Vagina (tissue), 2 donors: ENCODE results near the gene CLDN16. TPM values are rescaled to one million over a fixed set of nuclear protein-coding genes. Genes with fewer than 3 reads are reported as not detected.

Source experiments
- DNase-seq, 2 donors: peaks; one replicate each; pipeline ENCODE4 v3.0.0-alpha.2; 2017; ENCODE audit errors: extremely low spot score in 2 of 2
- H3K27ac ChIP-seq: fragments of 200-600 bp; sonication (generic); one replicate; pipeline ENCODE4 v1.5.1; 2019
- H3K27me3 ChIP-seq: fragments of 200-600 bp; sonication (generic); one replicate; pipeline ENCODE4 v1.5.1; 2019
- H3K36me3 ChIP-seq, 2 donors: fragments of 200-600 bp; sonication (generic); one replicate each; pipeline ENCODE4 v1.5.1; 2017 to 2019
- H3K4me1 ChIP-seq: fragments of 200-600 bp; sonication (generic); one replicate; pipeline ENCODE4 v1.5.1; 2019
- H3K4me3 ChIP-seq, 2 donors: fragments of 200-600 bp; sonication (generic); 1 replicate in 1 of 2; 2 replicates in 1 of 2; pipeline ENCODE4 v1.5.1; 2016 to 2019
- H3K9me3 ChIP-seq: fragments of 200-600 bp; sonication (generic); one replicate; pipeline ENCODE4 v1.5.1; 2019
- CTCF ChIP-seq, 3 experiments: fragments of 450-650 bp in 2 of 3; fragments of 200-600 bp in 1 of 3; sonication (generic) in 1 of 3; IDR thresholded peaks; one replicate each; pipeline ENCODE4 v1.5.1; 2017 to 2019; ENCODE audit warnings: antibody characterized with exemption in 3 of 3, mild to moderate bottlenecking in 2 of 3, moderate library complexity in 2 of 3
- POLR2A ChIP-seq, 2 donors: fragments of 450-650 bp; IDR thresholded peaks; one replicate each; pipeline ENCODE4 v1.6.1; 2017; ENCODE audit warnings: antibody characterized with exemption in 2 of 2, mild to moderate bottlenecking in 2 of 2, moderate library complexity in 2 of 2
- POLR2AphosphoS5 ChIP-seq, 2 donors: sonication (generic); formaldehyde crosslinking; IDR thresholded peaks; one replicate each; pipeline ENCODE4 v1.9.0; 2017; ENCODE audit warnings: antibody characterized with exemption in 2 of 2, mild to moderate bottlenecking in 2 of 2, low read depth in 1 of 2; ENCODE audit not compliant: insufficient read depth in 1 of 2
- intact Hi-C: fragments of 100-400 bp; cut with DNase I; formaldehyde crosslinking; loops from one replicate; pipeline ENCODE4 v1.15.1; 2023
- total RNA-seq: library from RNA; depleted of rRNA; stranded (reverse); fragments of >200 nt; gene quantifications from one replicate; pipeline ENCODE4 v1.2.3, GENCODE V29; 2016

Gene CLDN16
- total RNA-seq, 1 donor from 2014 or later: 0.49 TPM

DNA sequence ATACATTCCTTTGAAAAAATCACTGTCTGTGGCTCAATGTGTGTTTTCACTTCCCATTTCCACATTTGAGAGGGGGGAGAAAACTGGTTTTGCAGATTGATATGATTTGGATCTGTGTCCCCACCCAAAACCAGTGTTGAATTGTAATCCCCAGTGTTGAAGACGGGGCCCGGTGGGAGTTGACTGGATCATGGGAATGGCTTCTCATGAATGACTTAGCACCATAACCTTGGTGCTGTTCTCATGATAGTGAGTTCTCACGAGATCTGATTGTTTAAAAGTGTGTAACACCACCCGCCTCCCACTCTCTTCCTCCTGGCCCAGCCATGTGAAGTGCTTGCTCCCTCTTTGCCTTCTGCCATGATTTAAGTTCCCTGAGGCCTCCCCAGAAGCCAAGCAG lies 45.7 kb downstream of the CLDN16 start:
- Histone ChIP-seq H3K27me3 (no peaks in the 10 kb centered on the region), H3K27ac (no peak overlapping the region), H3K36me3 (no peaks in the 10 kb centered on the region), H3K9me3 (no peaks in the 10 kb centered on the region), H3K4me1 (no peaks in the 10 kb centered on the region), H3K4me3 (no peak overlapping the region)
- intact Hi-C loops: no loop called here
- TF ChIP-seq POLR2A (IDR thresholded peaks at IDR 0.05): no peak
- TF ChIP-seq CTCF (IDR thresholded peaks at IDR 0.05): no peak
- no peak for TF ChIP-seq POLR2AphosphoS5 (IDR thresholded peaks at IDR 0.05; ENCODE audit: insufficient read depth in 1 of 2, low read depth in 1 of 2)
- DNase-seq: no peak

GRCh38 chr3:190435618-190436017 lies 47.7 kb downstream of the CLDN16 start:
- Histone ChIP-seq H3K27ac (no peak overlapping the region), H3K36me3 (no peaks in the 10 kb centered on the region), H3K4me1 (no peaks in the 10 kb centered on the region), H3K27me3 (no peaks in the 10 kb centered on the region), H3K4me3 (no peak overlapping the region), H3K9me3 (no peaks in the 10 kb centered on the region)
- DNase-seq: no peak
- intact Hi-C loops: no loop called here
- TF ChIP-seq POLR2AphosphoS5 (IDR thresholded peaks at IDR 0.05; ENCODE audit: insufficient read depth in 1 of 2, low read depth in 1 of 2): no peak
- no peak for TF ChIP-seq CTCF (IDR thresholded peaks at IDR 0.05)
- no peak for TF ChIP-seq POLR2A (IDR thresholded peaks at IDR 0.05)

DNA sequence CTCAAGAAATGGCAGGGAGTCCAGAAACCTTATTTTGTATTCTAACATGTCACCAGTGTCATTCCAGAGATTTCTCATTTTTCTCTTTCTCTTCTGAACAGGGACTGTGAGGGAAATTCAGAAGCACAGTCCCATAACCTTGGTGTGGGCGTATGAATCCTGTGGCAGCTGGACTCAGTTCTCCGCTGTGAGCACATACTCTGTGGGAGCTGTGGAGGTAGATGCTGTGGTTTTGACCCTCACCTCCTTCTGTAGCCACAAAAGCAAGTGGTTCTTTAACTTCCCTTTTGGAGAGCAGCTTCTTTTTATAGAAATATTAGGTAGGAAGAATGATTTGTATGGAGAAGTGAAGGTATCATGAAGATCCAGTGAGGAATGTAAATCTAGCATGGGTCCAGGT lies 48.4 kb downstream of the CLDN16 start:
- intact Hi-C loops: no loop called here
- no peak for TF ChIP-seq POLR2AphosphoS5 (IDR thresholded peaks at IDR 0.05; ENCODE audit: insufficient read depth in 1 of 2, low read depth in 1 of 2)
- no peak for TF ChIP-seq POLR2A (IDR thresholded peaks at IDR 0.05)
- no peak for TF ChIP-seq CTCF (IDR thresholded peaks at IDR 0.05)

DNA sequence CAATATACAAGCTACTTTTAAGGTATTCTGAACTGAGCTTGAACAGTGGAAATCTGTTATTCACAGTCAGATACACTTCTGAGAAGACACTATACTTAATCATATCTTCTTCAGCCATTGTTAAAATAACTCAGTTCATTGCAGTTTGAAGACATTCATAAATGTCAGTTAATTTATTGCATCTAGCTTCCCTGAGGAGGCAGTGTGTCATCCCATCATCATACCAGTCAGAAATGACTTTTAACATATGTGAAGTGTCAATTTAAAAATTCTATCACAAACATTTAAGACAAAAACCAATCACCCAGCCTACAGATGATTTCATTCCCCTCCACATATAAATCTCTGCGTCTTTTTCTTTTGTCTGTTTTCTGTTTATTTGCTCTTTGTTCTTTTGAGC lies 54.3 kb downstream of the CLDN16 start:
- H3K4me1 ChIP-seq: no peaks in the 10 kb centered on the region
- no peak overlapping the region for H3K27ac ChIP-seq
- H3K36me3 ChIP-seq: no peaks in the 10 kb centered on the region
- no peak overlapping the region for H3K4me3 ChIP-seq
- intact Hi-C loops: no loop called here
- no peaks in the 10 kb centered on the region for H3K9me3 ChIP-seq
- no peak for DNase-seq
- H3K27me3 ChIP-seq: no peaks in the 10 kb centered on the region
- TF ChIP-seq CTCF (IDR thresholded peaks at IDR 0.05): no peak
- no peak for TF ChIP-seq POLR2A (IDR thresholded peaks at IDR 0.05)
- TF ChIP-seq POLR2AphosphoS5 (IDR thresholded peaks at IDR 0.05; ENCODE audit: insufficient read depth in 1 of 2, low read depth in 1 of 2): no peak

More for the DNA sequence above, 48.4 kb downstream of the CLDN16 start:
- Histone ChIP-seq H3K9me3 (no peaks in the 10 kb centered on the region), H3K4me3 (no peak overlapping the region), H3K4me1 (no peaks in the 10 kb centered on the region), H3K36me3 (no peaks in the 10 kb centered on the region), H3K27ac (no peak overlapping the region), H3K27me3 (no peaks in the 10 kb centered on the region)
- DNase-seq: no peak

DNA sequence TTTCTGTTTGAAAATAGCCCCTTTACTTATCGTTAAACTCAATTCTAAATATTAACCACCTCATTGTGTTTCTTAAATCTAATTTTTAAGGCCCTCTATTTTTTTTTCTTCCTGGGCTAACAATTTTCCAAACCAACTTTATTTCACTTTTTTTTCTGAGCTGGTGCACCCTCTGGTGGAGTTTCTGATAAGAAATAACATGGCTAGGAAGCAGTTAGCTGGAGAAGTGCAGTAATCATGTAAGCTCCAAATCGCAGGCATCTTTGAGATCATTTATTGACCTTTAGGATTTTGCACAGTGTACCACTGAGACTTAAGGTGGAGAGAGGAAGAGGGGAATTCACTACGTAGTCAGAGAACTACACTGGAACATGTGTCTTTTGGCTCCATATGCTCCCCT lies 55.3 kb downstream of the CLDN16 start:
- Histone ChIP-seq H3K9me3 (no peaks in the 10 kb centered on the region), H3K27ac (no peak overlapping the region), H3K4me3 (no peak overlapping the region), H3K4me1 (no peaks in the 10 kb centered on the region), H3K36me3 (no peaks in the 10 kb centered on the region), H3K27me3 (no peaks in the 10 kb centered on the region)
- intact Hi-C loops: no loop called here
- DNase-seq: no peak
- no peak for TF ChIP-seq POLR2A (IDR thresholded peaks at IDR 0.05)
- no peak for TF ChIP-seq CTCF (IDR thresholded peaks at IDR 0.05)
- no peak for TF ChIP-seq POLR2AphosphoS5 (IDR thresholded peaks at IDR 0.05; ENCODE audit: insufficient read depth in 1 of 2, low read depth in 1 of 2)
